ENCODE data around the gene PDE2A. TPM values are rescaled to one million over a fixed set of nuclear protein-coding genes. Genes with fewer than 3 reads are reported as not detected.
A peak's percentile ranks its signal among the peaks of the same experiment; 100 is the strongest.
"Not testable (repeated sequence)": the region's sequence is repeated elsewhere in the genome, so short reads cannot be mapped to it uniquely, and the experiment has no call there.

Gene PDE2A
- total RNA-seq, 2 donors from 2014 or later: 0.77 to 1.7 TPM

- no peak overlapping the region for H3K27ac Mint-ChIP-seq
- H3K4me3 Mint-ChIP-seq: no peak overlapping the region
- peaks cover 20% of the 10 kb centered on the region for H3K27me3 Mint-ChIP-seq (ENCODE audit: low read depth)
- DNase-seq: no peak
- no peaks in the 10 kb centered on the region for H3K36me3 Mint-ChIP-seq (ENCODE audit: insufficient read depth in 2 of 2)
- ATAC-seq (replicated peaks in 1 of 2): no peak
- no peaks in the 10 kb centered on the region for H3K9me3 Mint-ChIP-seq
- H3K4me1 Mint-ChIP-seq (ENCODE audit: low read depth): peaks cover 22% of the 10 kb centered on the region
Measured at GRCh38 chr11:72568861-72569260, 105.4 kb downstream of the PDE2A start.

- H3K9me3 Mint-ChIP-seq: no peaks in the 10 kb centered on the region
- DNase-seq (no peak), ATAC-seq (replicated peaks in 1 of 2) (no peak)
- H3K4me1 Mint-ChIP-seq (ENCODE audit: low read depth): no peaks in the 10 kb centered on the region
- no peaks in the 10 kb centered on the region for H3K27me3 Mint-ChIP-seq (ENCODE audit: low read depth)
- H3K4me3 Mint-ChIP-seq: no peak overlapping the region
- no peaks in the 10 kb centered on the region for H3K36me3 Mint-ChIP-seq (ENCODE audit: insufficient read depth in 2 of 2)
- no peak overlapping the region for H3K27ac Mint-ChIP-seq
Measured at GRCh38 chr11:72562431-72562830, 111.8 kb downstream of the PDE2A start.

GRCh38 chr11:72561856-72562255, 112.4 kb downstream of the PDE2A start:
- Mint-ChIP-seq H3K9me3 (no peaks in the 10 kb centered on the region), H3K27ac (no peak overlapping the region), H3K27me3 (ENCODE audit: low read depth) (no peaks in the 10 kb centered on the region), H3K4me3 (no peak overlapping the region), H3K4me1 (ENCODE audit: low read depth) (no peaks in the 10 kb centered on the region), H3K36me3 (ENCODE audit: insufficient read depth in 2 of 2) (no peaks in the 10 kb centered on the region)
- DNase-seq (no peak), ATAC-seq (replicated peaks in 1 of 2) (no peak)

GRCh38 chr11:72560864-72561263, 113.4 kb downstream of the PDE2A start:
- ATAC-seq (replicated peaks in 1 of 2); H3K27ac Mint-ChIP-seq; DNase-seq; H3K4me1 Mint-ChIP-seq (ENCODE audit: low read depth); H3K36me3 Mint-ChIP-seq (ENCODE audit: insufficient read depth in 2 of 2); H3K4me3 Mint-ChIP-seq; H3K9me3 Mint-ChIP-seq; H3K27me3 Mint-ChIP-seq (ENCODE audit: low read depth): not testable (repeated sequence)

GRCh38 chr11:72556433-72556832, 117.8 kb downstream of the PDE2A start:
- no peaks in the 10 kb centered on the region for H3K9me3 Mint-ChIP-seq
- H3K4me1 Mint-ChIP-seq (ENCODE audit: low read depth): peaks cover 4% of the 10 kb centered on the region
- H3K4me3 Mint-ChIP-seq: no peak overlapping the region
- no peaks in the 10 kb centered on the region for H3K36me3 Mint-ChIP-seq (ENCODE audit: insufficient read depth in 2 of 2)
- no peak overlapping the region for H3K27ac Mint-ChIP-seq
- ATAC-seq (replicated peaks in 1 of 2) (no peak), DNase-seq (no peak)
- peaks cover 23% of the 10 kb centered on the region for H3K27me3 Mint-ChIP-seq (ENCODE audit: low read depth)

GRCh38 chr11:72555014-72555522, 119.2 kb downstream of the PDE2A start:
- H3K9me3 Mint-ChIP-seq; DNase-seq; H3K4me3 Mint-ChIP-seq; H3K36me3 Mint-ChIP-seq (ENCODE audit: insufficient read depth in 2 of 2); ATAC-seq (replicated peaks in 1 of 2); H3K4me1 Mint-ChIP-seq (ENCODE audit: low read depth); H3K27ac Mint-ChIP-seq: not testable (repeated sequence)
- H3K27me3 Mint-ChIP-seq (ENCODE audit: low read depth): peaks cover 23% of the 10 kb centered on the region

- peaks cover 4% of the 10 kb centered on the region for H3K4me1 Mint-ChIP-seq (ENCODE audit: low read depth)
- no peaks in the 10 kb centered on the region for H3K36me3 Mint-ChIP-seq (ENCODE audit: insufficient read depth in 2 of 2)
- peak; percentile 45 to 61 for ATAC-seq (replicated peaks in 1 of 2)
- H3K27me3 Mint-ChIP-seq (ENCODE audit: low read depth): peaks cover 23% of the 10 kb centered on the region
- no peaks in the 10 kb centered on the region for H3K9me3 Mint-ChIP-seq
- no peak overlapping the region for H3K27ac Mint-ChIP-seq
- peak; percentile 28 to 32 for DNase-seq
- no peak overlapping the region for H3K4me3 Mint-ChIP-seq
Measured at GRCh38 chr11:72553706-72554105, 120.5 kb downstream of the PDE2A start.

- Mint-ChIP-seq H3K27ac (no peak overlapping the region), H3K9me3 (no peaks in the 10 kb centered on the region), H3K36me3 (ENCODE audit: insufficient read depth in 2 of 2) (no peaks in the 10 kb centered on the region), H3K27me3 (ENCODE audit: low read depth) (peaks cover 23% of the 10 kb centered on the region), H3K4me1 (ENCODE audit: low read depth) (peaks cover 4% of the 10 kb centered on the region), H3K4me3 (no peak overlapping the region)
- ATAC-seq (replicated peaks in 1 of 2) (no peak), DNase-seq (no peak)
Measured at GRCh38 chr11:72552399-72552910, 121.8 kb downstream of the PDE2A start.

- ATAC-seq (replicated peaks in 1 of 2) (no peak), DNase-seq (no peak)
- peaks cover 23% of the 10 kb centered on the region for H3K27me3 Mint-ChIP-seq (ENCODE audit: low read depth)
- H3K9me3 Mint-ChIP-seq: no peaks in the 10 kb centered on the region
- no peak overlapping the region for H3K4me3 Mint-ChIP-seq
- H3K27ac Mint-ChIP-seq: no peak overlapping the region
- H3K36me3 Mint-ChIP-seq (ENCODE audit: insufficient read depth in 2 of 2): no peaks in the 10 kb centered on the region
- peaks cover 4% of the 10 kb centered on the region for H3K4me1 Mint-ChIP-seq (ENCODE audit: low read depth)
Measured at GRCh38 chr11:72551571-72551970, 122.7 kb downstream of the PDE2A start.

GRCh38 chr11:72548463-72548862, 125.8 kb downstream of the PDE2A start:
- Mint-ChIP-seq H3K27ac (no peak overlapping the region), H3K4me3 (no peak overlapping the region), H3K27me3 (ENCODE audit: low read depth) (peaks cover 19% of the 10 kb centered on the region), H3K4me1 (ENCODE audit: low read depth) (peaks cover 2% of the 10 kb centered on the region), H3K36me3 (ENCODE audit: insufficient read depth in 2 of 2) (no peaks in the 10 kb centered on the region), H3K9me3 (no peaks in the 10 kb centered on the region)
- DNase-seq: no peak
- no peak for ATAC-seq (replicated peaks in 1 of 2)

- H3K27me3 Mint-ChIP-seq (ENCODE audit: low read depth): peaks cover 17% of the 10 kb centered on the region
- no peak for DNase-seq
- no peak overlapping the region for H3K27ac Mint-ChIP-seq
- no peaks in the 10 kb centered on the region for H3K36me3 Mint-ChIP-seq (ENCODE audit: insufficient read depth in 2 of 2)
- no peaks in the 10 kb centered on the region for H3K4me1 Mint-ChIP-seq (ENCODE audit: low read depth)
- no peak for ATAC-seq (replicated peaks in 1 of 2)
- H3K9me3 Mint-ChIP-seq: no peaks in the 10 kb centered on the region
- no peak overlapping the region for H3K4me3 Mint-ChIP-seq
Measured at GRCh38 chr11:72546866-72547265, 127.4 kb downstream of the PDE2A start.

GRCh38 chr11:72544589-72544988, 129.6 kb downstream of the PDE2A start:
- DNase-seq (no peak), ATAC-seq (replicated peaks in 1 of 2) (no peak)
- Mint-ChIP-seq H3K27me3 (ENCODE audit: low read depth) (peaks cover 17% of the 10 kb centered on the region), H3K36me3 (ENCODE audit: insufficient read depth in 2 of 2) (no peaks in the 10 kb centered on the region), H3K4me3 (no peak overlapping the region), H3K4me1 (ENCODE audit: low read depth) (no peaks in the 10 kb centered on the region), H3K27ac (no peak overlapping the region), H3K9me3 (no peaks in the 10 kb centered on the region)

- Mint-ChIP-seq H3K4me3 (no peak overlapping the region), H3K27ac (no peak overlapping the region), H3K36me3 (ENCODE audit: insufficient read depth in 2 of 2) (no peaks in the 10 kb centered on the region), H3K4me1 (ENCODE audit: low read depth) (no peaks in the 10 kb centered on the region), H3K9me3 (no peaks in the 10 kb centered on the region), H3K27me3 (ENCODE audit: low read depth) (peaks cover 17% of the 10 kb centered on the region)
- ATAC-seq (replicated peaks in 1 of 2) (peak; percentile 27 to 39), DNase-seq (no peak)
Measured at GRCh38 chr11:72543849-72544542, 130.2 kb downstream of the PDE2A start.
